A172 (cell line): ENCODE measurements around the gene RAMAC. TPM values are rescaled to one million over a fixed set of nuclear protein-coding genes. Genes with fewer than 3 reads are reported as not detected.
"Not testable (repeated sequence)": the region's sequence is repeated elsewhere in the genome, so short reads cannot be mapped to it uniquely, and the experiment has no call there.

ENCODE experiments used
- DNase-seq: peaks from one replicate; pipeline ENCODE4 v3.0.0-alpha.2; 2015; ENCODE audit warnings: low spot score
- total RNA-seq: library from RNA; depleted of rRNA; stranded (reverse); fragments of >200 nt; shearing (Covaris generic); gene quantifications from 2 replicates; pipeline ENCODE4 v1.2.3, GENCODE V29; 2014; rRNA removed

Gene RAMAC
- total RNA-seq, 1 experiment from 2014 or later = 46.2 TPM

DNA sequence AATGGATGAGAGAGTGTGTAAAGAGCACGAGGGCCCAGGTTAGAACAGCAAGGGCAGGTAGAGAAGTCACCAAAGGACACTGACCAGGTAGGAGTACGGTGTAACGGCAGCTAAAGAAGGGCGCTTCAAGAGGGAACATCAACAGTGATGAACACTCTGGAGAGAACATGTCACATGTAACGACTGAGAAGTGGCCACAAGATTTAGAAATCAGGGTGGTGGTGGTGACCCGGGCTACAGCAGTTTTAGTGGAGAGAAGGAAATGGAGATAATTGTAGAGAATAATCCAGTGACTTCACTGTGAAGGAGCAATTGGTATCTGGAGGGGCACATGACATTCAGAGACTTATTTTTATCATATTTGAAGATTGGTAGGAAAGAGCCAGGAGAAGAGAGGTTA is 26.6 kb downstream of the RAMAC start:
- no peak for DNase-seq

DNA sequence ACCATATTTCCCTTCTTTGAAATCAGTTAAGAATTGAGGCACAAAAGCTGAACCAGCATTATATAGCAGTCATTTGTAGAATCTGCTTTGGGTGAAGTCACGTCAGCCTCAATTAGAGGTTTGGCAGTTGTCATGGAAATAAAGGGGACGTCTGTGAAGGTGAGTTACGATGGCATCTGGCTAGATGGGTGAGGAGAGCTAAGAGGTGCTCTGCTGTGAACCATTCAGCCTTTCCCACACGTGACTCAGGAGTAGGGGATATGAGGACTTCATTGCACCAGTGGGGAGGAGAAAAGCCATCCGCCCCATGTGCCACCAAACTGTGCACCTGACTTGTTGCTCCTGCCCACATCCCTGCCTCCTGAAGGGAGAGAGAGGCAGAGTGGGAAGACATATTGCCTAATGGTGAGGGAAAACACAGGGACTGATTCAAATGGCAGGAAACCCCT is 28.2 kb downstream of the RAMAC start:
- no peak for DNase-seq

DNA sequence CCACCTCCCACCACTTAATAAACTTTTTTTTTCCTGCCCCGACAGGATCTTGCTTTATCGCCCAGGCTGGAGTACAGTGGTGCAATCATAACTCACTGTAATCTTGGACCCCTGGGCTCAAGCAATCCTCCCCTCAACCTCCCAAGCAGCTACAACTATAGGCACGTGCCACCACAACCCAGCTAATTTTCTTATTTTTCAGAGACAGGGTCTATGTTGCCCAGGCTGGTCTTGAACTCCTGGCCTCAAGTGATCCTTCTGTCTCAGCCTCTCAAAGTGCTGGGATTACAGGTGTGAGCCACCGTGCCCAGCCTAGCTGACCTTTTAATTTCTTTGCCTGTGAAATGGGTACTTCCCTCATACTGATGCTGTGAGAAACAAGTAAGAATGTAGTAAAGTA is 29.4 kb downstream of the RAMAC start:
- DNase-seq = no peak

DNA sequence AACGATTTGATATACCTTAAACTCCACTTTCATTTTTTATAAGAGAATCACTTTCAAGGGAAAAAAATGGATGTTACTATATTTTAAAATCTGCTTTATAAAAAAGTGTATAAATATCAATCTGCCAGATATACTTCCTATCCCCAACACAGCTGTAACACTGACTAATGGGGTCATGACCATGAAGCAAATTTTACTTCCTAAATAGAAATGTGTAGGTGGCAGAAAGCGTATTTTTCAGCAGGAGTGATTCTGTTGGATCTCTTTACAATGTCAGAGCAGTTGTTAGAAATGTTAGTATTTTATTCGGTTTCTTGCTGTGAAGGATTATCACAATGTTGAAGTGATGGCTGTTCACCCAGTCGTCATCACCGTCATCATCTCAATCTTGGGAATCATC is 30.9 kb downstream of the RAMAC start:
- DNase-seq = no peak

DNA sequence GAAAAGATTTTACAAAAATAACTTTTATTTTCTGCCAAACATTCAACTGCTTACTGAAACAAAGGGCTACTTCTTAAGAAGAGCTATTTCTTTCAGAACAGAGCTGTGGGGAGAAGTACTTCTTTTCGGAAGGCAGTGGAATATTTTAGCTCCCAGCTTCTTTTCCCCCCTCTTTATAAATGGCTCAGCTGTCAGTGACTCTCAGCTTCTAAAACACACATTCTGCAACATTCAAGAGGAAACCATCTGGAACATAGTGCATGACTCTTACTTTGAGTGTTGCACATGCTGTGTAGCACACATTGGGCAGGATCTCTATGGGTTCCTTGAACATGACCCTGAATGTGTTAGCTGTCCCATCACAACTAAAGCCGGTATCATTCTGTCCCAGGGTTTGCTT is 32.4 kb downstream of the RAMAC start:
- no peak for DNase-seq

DNA sequence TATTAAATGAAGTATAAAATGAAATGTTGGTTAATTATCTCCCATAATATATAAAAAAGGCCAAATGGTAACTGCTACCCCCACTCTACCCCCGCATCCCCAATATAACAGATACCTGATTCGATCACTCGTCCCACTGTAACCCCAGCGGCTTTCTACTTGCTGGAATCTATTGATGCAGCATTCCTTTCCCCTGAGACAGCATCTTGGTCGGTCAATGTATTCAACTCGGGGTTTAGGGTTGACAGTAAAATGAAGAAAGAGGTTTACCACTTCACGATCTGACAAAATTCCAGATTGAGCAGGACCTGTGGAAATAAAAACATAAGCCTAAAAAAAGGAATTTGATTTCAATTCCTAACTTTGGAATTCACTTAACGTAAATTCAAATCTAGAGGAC is 44.0 kb downstream of the RAMAC start:
- peak; percentile 67 for DNase-seq

DNA sequence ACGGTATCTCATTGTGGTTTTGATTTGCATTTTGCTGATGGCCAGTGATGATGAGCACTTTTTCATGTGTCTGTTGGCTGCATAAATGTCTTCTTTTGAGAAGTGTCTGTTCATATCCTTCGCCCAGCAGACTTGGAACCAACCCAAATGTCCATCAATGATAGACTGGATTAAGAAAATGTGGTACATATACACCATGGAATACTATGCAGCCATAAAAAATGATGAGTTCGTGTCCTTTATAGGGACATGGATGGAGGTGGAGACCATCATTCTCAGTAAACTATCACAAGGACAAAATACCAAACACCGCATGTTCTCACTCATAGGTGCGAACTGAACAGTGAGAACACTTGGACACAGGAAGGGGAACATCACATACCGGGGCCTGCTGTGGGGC is 45.2 kb downstream of the RAMAC start:
- not testable (repeated sequence) for DNase-seq

DNA sequence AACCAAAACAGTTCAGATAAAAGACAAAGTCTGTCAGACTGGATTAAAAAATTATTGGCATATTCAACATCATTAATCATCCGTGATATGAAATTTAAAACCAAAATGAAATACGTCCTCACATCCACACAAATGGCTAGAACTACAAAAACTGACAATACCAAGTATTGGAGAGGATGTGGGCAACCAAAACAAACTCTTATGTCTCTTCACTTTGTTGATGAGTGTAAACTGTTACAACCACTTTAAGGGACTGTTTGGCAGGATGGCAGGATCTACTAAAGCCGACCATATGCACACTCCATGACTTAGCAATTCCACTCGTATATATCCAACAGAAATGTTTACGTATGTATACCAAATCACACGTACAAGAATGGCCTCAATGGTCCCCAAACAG is 50.2 kb downstream of the RAMAC start:
- DNase-seq = no peak

DNA sequence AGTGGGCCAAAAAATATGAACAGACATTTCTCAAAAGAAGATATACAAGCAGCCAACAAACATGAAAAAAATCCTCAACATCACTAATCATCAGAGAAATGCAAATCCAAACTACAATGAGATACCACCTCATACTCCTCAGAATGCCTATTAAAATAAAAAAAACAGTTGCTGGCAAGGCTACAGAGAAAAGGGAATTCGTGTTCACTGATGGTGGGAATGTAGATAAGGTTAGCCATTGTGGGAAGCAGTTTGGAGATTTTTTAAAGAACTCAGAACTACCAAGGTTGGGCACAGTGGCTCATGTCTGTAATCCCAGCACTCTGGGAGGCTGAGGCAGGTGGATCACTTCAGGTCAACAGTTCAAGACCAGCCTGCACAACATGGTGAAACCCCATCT is 53.2 kb downstream of the RAMAC start:
- DNase-seq = no peak

Other genes starting within 250 kb of the RAMAC start
- gene FSD2, start 180.1 kb upstream of the RAMAC start, total RNA-seq = not detected in 2 replicates
- gene WHAMM, start 176.6 kb upstream of the RAMAC start, total RNA-seq = 4.7 and 6.3 TPM in 2 replicates
- gene HOMER2, start 33.5 kb upstream of the RAMAC start, total RNA-seq = 26.7 and 34.1 TPM in 2 replicates
- 11.7 and 15.7 TPM in 2 replicates for gene C15orf40, start 25.4 kb downstream of the RAMAC start, total RNA-seq
- 92.6 and 99.4 TPM in 2 replicates for gene BTBD1, start 81.0 kb downstream of the RAMAC start, total RNA-seq
- 0.14 TPM in 1 of 2 replicates, not detected in the other for gene TM6SF1, start 121.4 kb downstream of the RAMAC start, total RNA-seq
- 72.1 and 72.3 TPM in 2 replicates for gene HDGFL3, start 221.6 kb downstream of the RAMAC start, total RNA-seq